GM12864 (cell line): Measurements from ENCODE around the gene KLHL30.

Experiments
- DNase-seq: peaks from one replicate; pipeline ENCODE4 v3.0.0-alpha.2; 2011; ENCODE audit warnings: low read depth
- H3K4me3 ChIP-seq: 2 replicates; pipeline ENCODE4 v1.5.1; 2011; ENCODE audit warnings: mild to moderate bottlenecking, low read depth, low read length, control low read depth
- CTCF ChIP-seq: IDR thresholded peaks from 2 replicates; pipeline ENCODE4 v1.5.1; 2011; ENCODE audit warnings: low read depth, mild to moderate bottlenecking, moderate library complexity, low read length, control low read depth, inconsistent platforms; ENCODE audit errors: missing control alignments

Gene KLHL30, protein sequence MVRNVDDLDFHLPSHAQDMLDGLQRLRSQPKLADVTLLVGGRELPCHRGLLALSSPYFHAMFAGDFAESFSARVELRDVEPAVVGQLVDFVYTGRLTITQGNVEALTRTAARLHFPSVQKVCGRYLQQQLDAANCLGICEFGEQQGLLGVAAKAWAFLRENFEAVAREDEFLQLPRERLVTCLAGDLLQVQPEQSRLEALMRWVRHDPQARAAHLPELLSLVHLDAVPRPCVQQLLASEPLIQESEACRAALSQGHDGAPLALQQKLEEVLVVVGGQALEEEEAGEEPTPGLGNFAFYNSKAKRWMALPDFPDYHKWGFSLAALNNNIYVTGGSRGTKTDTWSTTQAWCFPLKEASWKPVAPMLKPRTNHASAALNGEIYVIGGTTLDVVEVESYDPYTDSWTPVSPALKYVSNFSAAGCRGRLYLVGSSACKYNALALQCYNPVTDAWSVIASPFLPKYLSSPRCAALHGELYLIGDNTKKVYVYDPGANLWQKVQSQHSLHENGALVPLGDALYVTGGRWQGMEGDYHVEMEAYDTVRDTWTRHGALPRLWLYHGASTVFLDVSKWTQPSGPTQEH

GRCh38 chr2:238138331-238139195 lies at the start of gene KLHL30:
Gene KLHL30 (plus strand): TSS chr2:238138668. CDS start chr2:238140755, 2,087 bp downstream.
- no peak for TF ChIP-seq CTCF
- no peak for DNase-seq

GRCh38 chr2:238090887-238091286 lies 47.6 kb upstream of the KLHL30 start:
- TF ChIP-seq CTCF: no peak
- no peak overlapping the region for H3K4me3 ChIP-seq
- DNase-seq: no peak

More at GRCh38 chr2:238138331-238139195, at the start of gene KLHL30:
- H3K4me3 ChIP-seq: no peak within 1 kb of the TSS

DNA sequence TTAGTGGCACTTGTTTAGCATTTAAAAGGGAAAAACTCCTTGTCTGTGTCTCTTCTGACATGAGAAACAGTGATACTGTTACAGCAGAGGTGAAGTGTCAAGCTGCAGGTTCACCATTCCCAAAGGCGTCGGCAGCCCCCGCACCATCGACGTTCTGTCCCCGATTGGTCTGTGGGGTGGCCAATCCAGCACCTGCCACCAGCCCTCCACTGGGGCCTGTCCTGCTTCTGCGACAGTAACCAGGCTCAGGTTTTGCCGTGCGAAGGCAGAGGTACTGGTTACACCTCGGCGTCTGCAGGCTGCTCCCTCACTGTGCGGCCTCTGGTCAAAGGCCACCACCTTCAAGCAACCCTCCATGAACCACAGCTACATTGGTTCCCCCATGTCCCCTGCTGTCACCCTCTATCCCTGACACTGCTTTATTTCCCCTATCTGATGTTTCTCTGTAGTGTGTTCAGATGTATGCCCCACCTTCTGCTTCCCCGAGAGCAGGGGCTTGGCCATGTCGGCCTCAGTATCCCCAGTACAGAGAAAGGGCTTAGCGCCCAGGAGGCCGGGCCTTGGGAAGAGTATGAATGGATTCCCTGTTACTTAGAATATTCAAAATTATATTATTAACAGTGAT lies 46.9 kb upstream of the KLHL30 start:
- no peak for TF ChIP-seq CTCF
- no peak overlapping the region for H3K4me3 ChIP-seq
- DNase-seq: no peak

DNA sequence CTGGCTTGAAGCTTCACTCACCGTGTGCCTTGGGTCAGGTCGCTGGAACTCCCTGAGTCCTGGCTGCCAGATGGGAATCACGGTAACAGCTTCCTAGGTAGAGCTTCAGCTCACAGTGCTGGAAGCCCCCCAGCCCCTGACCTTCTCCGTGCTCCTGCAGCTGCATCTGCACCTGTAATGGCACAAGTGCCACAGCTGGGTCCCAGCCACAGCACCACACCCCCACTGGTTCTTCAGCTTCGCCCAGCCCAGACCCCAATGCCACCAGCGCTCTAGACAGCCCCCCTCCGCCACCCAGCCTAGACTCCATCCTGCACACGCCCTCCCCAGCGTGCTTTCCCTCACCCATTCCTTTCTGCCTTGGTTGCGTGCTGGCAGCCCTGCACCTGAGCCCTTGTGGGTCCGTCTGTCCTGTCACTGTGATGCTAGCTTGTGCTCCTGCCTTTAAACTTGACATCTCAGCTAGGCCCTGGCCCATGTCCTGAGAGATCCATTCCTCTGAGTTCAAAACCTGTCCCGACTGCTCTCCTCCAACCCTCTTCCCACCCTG lies 45.9 kb upstream of the KLHL30 start:
- DNase-seq: no peak
- TF ChIP-seq CTCF: no peak
- no peak overlapping the region for H3K4me3 ChIP-seq

- no peak for DNase-seq
- no peak overlapping the region for H3K4me3 ChIP-seq
- TF ChIP-seq CTCF: no peak
Measured at GRCh38 chr2:238093181-238094140, 45.0 kb upstream of the KLHL30 start.
